Measurements from ENCODE around the gene UTP4.

DNA sequence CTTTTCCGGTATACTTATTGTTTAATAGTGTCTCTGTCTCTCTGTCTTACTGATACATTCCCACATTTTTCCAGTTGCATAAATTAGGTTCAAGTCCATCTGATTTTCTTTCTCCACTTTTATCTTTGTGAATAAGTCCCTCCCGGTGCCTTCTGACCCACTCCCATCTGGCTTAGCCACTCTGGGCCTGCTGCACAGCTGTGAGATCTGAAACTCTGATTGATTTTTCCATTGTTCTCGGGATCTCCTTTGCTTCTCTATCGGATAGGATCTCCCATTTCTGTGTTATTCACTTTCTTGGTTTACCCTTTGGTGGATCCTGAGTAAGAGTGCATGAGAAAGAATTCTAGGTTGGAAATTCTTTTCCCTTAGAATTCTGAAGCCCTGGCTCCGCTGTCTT lies 8.6 kb downstream of the UTP4 start:
- TF ChIP-seq, protein P1, sequence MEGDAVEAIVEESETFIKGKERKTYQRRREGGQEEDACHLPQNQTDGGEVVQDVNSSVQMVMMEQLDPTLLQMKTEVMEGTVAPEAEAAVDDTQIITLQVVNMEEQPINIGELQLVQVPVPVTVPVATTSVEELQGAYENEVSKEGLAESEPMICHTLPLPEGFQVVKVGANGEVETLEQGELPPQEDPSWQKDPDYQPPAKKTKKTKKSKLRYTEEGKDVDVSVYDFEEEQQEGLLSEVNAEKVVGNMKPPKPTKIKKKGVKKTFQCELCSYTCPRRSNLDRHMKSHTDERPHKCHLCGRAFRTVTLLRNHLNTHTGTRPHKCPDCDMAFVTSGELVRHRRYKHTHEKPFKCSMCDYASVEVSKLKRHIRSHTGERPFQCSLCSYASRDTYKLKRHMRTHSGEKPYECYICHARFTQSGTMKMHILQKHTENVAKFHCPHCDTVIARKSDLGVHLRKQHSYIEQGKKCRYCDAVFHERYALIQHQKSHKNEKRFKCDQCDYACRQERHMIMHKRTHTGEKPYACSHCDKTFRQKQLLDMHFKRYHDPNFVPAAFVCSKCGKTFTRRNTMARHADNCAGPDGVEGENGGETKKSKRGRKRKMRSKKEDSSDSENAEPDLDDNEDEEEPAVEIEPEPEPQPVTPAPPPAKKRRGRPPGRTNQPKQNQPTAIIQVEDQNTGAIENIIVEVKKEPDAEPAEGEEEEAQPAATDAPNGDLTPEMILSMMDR (IDR thresholded peaks at IDR 0.05), result no peak
- TF ChIP-seq POLR2A (IDR thresholded peaks at IDR 0.05), result no peak
